GM23338 (cell line): ENCODE data around the gene FAM171A1.

Source experiments
- CREB1 ChIP-seq: fragments of 250-450 bp; sonication (Bioruptor Pico); IDR thresholded peaks from 2 replicates; pipeline ENCODE4 v1.5.0; 2020; ENCODE audit warnings: low read depth, mild to moderate bottlenecking, moderate library complexity
- CTCF ChIP-seq, 2 experiments: fragments of 200-600 bp in 1 of 2; sonication (generic) in 1 of 2; conservative IDR thresholded peaks; 2 replicates each; pipeline versions ENCODE4 v1.5.1 to v1.6.1; 2016 to 2017; ENCODE audit warnings: antibody characterized with exemption in 2 of 2, low read depth in 2 of 2, mild to moderate bottlenecking in 2 of 2, moderate library complexity in 1 of 2
- ETS1 ChIP-seq: IDR thresholded peaks from 2 replicates; pipeline ENCODE4 v1.6.1; 2016; ENCODE audit warnings: antibody characterized with exemption
- EZH2 ChIP-seq: fragments of 200-600 bp; sonication (generic); IDR thresholded peaks from one replicate; pipeline ENCODE4 v1.8.0; 2017; ENCODE audit warnings: antibody characterized with exemption, mild to moderate bottlenecking, low read depth; ENCODE audit not compliant: unreplicated experiment
- EZH2phosphoT487 ChIP-seq: fragments of 200-600 bp; sonication (generic); IDR thresholded peaks from one replicate; pipeline ENCODE4 v1.8.1; 2018; ENCODE audit warnings: antibody characterized with exemption; ENCODE audit not compliant: unreplicated experiment
- JUNB ChIP-seq: IDR thresholded peaks from one replicate; pipeline ENCODE4 v1.6.1; 2016; ENCODE audit warnings: antibody characterized with exemption; ENCODE audit not compliant: unreplicated experiment
- NANOG ChIP-seq: IDR thresholded peaks from 2 replicates; pipeline ENCODE4 v1.6.1; 2016; ENCODE audit warnings: antibody characterized with exemption, borderline replicate concordance
- POLR2AphosphoS5 ChIP-seq: IDR thresholded peaks from 2 replicates; pipeline ENCODE4 v1.6.1; 2016; ENCODE audit warnings: antibody characterized with exemption, low read depth
- REST ChIP-seq: IDR thresholded peaks from one replicate; pipeline ENCODE4 v1.6.1; 2018; ENCODE audit warnings: antibody characterized with exemption; ENCODE audit not compliant: unreplicated experiment
- STAT1 ChIP-seq: IDR thresholded peaks from one replicate; pipeline ENCODE4 v1.6.1; 2016; ENCODE audit warnings: antibody characterized with exemption; ENCODE audit not compliant: unreplicated experiment
- ZNF114 ChIP-seq: fragments of 250-450 bp; sonication (Bioruptor Pico); IDR thresholded peaks from 2 replicates; pipeline ENCODE4 v1.5.0; 2020; ENCODE audit warnings: mild to moderate bottlenecking, moderate library complexity
- ZNF331 ChIP-seq: fragments of 250-450 bp; sonication (Bioruptor Pico); IDR thresholded peaks from 2 replicates; pipeline ENCODE4 v1.5.0; 2020; ENCODE audit warnings: low read depth, mild to moderate bottlenecking, moderate library complexity
- ZNF462 ChIP-seq: fragments of 250-450 bp; sonication (Bioruptor Pico); IDR thresholded peaks from 2 replicates; pipeline ENCODE4 v1.5.0; 2020; ENCODE audit warnings: mild to moderate bottlenecking, moderate library complexity

- no peak for TF ChIP-seq EZH2
- no peak for TF ChIP-seq CTCF (conservative IDR thresholded peaks at IDR 0.05; ENCODE audit: low read depth in 2 of 2)
- TF ChIP-seq ETS1: no peak
- TF ChIP-seq CREB1: no peak
- no peak for TF ChIP-seq ZNF114 (CRISPR knock-in tag)
- no peak for TF ChIP-seq POLR2AphosphoS5
- TF ChIP-seq REST: no peak
- no peak for TF ChIP-seq ZNF331 (CRISPR knock-in tag)
- TF ChIP-seq JUNB: no peak
- no peak for TF ChIP-seq EZH2phosphoT487
- no peak for TF ChIP-seq NANOG
- TF ChIP-seq STAT1: no peak
- no peak for TF ChIP-seq ZNF462 (CRISPR knock-in tag)
Measured at GRCh38 chr10:15374156-15374555, 3.1 kb upstream of the FAM171A1 start.
